ENCODE results near the gene NLRP12.
"Not testable (repeated sequence)": the region's sequence is repeated elsewhere in the genome, so short reads cannot be mapped to it uniquely, and the experiment has no call there.

Gene NLRP12

GRCh38 chr19:53780506-53780905 is 43.6 kb downstream of the NLRP12 start:
- Histone ChIP-seq H3K9ac (ENCODE audit: low read length in 2 of 2) (no peak overlapping the region), H3K9me3 (ENCODE audit: control insufficient read depth in 2 of 2, low read length in 2 of 2) (no peaks in the 10 kb centered on the region), H3K36me3 (ENCODE audit: control insufficient read depth in 2 of 2, insufficient read depth in 2 of 2, low read length in 2 of 2) (no peaks in the 10 kb centered on the region), H3K27ac (ENCODE audit: low read length) (no peak overlapping the region), H3K4me3 (ENCODE audit: low read length in 2 of 2) (no peak overlapping the region), H3K4me1 (ENCODE audit: control insufficient read depth, insufficient read depth, low read length) (no peaks in the 10 kb centered on the region), H3K27me3 (ENCODE audit: control insufficient read depth in 1 of 2, insufficient read depth in 2 of 2, low read length in 2 of 2) (peaks cover 0 to 1% of the 10 kb centered on the region in 2 donors)

DNA sequence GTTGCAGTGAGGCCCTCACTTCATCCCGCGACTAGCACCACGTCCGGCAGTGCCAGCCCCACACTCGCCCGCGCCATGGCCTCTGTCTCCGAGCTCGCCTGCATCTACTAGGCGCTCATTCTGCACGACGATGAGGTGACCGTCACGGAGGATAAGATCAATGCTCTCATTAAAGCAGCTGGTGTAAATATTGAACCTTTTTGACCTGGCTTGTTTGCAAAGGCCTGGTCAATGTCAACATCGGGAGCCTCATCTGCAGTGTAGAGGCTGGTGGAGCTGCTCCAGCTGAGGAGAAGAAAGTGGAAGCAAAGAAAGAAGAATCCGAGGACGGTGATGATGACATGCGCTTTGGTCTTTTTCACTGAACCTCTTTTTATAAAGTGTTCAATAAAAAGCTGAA is 48.6 kb downstream of the NLRP12 start:
- H3K4me3 ChIP-seq (ENCODE audit: low read length in 2 of 2): no peak overlapping the region
- H3K27ac ChIP-seq (ENCODE audit: low read length): no peak overlapping the region
- H3K9ac ChIP-seq (ENCODE audit: low read length in 2 of 2): no peak overlapping the region
- no peaks in the 10 kb centered on the region for H3K9me3 ChIP-seq (ENCODE audit: control insufficient read depth in 2 of 2, low read length in 2 of 2)
- H3K4me1 ChIP-seq (ENCODE audit: control insufficient read depth, insufficient read depth, low read length): no peaks in the 10 kb centered on the region
- peaks cover 0 to 3% of the 10 kb centered on the region in 2 donors for H3K27me3 ChIP-seq (ENCODE audit: control insufficient read depth in 1 of 2, insufficient read depth in 2 of 2, low read length in 2 of 2)
- H3K36me3 ChIP-seq (ENCODE audit: control insufficient read depth in 2 of 2, insufficient read depth in 2 of 2, low read length in 2 of 2): no peaks in the 10 kb centered on the region

- H3K27ac ChIP-seq (ENCODE audit: low read length); H3K4me3 ChIP-seq (ENCODE audit: low read length in 2 of 2); H3K27me3 ChIP-seq (ENCODE audit: control insufficient read depth in 1 of 2, insufficient read depth in 2 of 2, low read length in 2 of 2); H3K9ac ChIP-seq (ENCODE audit: low read length in 2 of 2); H3K9me3 ChIP-seq (ENCODE audit: control insufficient read depth in 2 of 2, low read length in 2 of 2); H3K36me3 ChIP-seq (ENCODE audit: control insufficient read depth in 2 of 2, insufficient read depth in 2 of 2, low read length in 2 of 2); H3K4me1 ChIP-seq (ENCODE audit: control insufficient read depth, insufficient read depth, low read length): not testable (repeated sequence)
These were observed 49.6 kb downstream of the NLRP12 start for GRCh38 chr19:53774491-53774890.

- H3K9me3 ChIP-seq (ENCODE audit: control insufficient read depth in 2 of 2, low read length in 2 of 2): no peaks in the 10 kb centered on the region
- H3K36me3 ChIP-seq (ENCODE audit: control insufficient read depth in 2 of 2, insufficient read depth in 2 of 2, low read length in 2 of 2): no peaks in the 10 kb centered on the region
- H3K4me1 ChIP-seq (ENCODE audit: control insufficient read depth, insufficient read depth, low read length): no peaks in the 10 kb centered on the region
- H3K4me3 ChIP-seq (ENCODE audit: low read length in 2 of 2): no peak overlapping the region
- no peak overlapping the region for H3K9ac ChIP-seq (ENCODE audit: low read length in 2 of 2)
- no peak overlapping the region for H3K27ac ChIP-seq (ENCODE audit: low read length)
- H3K27me3 ChIP-seq (ENCODE audit: control insufficient read depth in 1 of 2, insufficient read depth in 2 of 2, low read length in 2 of 2): peaks cover 0 to 3% of the 10 kb centered on the region in 2 donors
These were observed 50.1 kb downstream of the NLRP12 start for GRCh38 chr19:53773999-53774398.

- H3K27ac ChIP-seq (ENCODE audit: low read length): no peak overlapping the region
- no peaks in the 10 kb centered on the region for H3K9me3 ChIP-seq (ENCODE audit: control insufficient read depth in 2 of 2, low read length in 2 of 2)
- H3K27me3 ChIP-seq (ENCODE audit: control insufficient read depth in 1 of 2, insufficient read depth in 2 of 2, low read length in 2 of 2): peaks cover 0 to 3% of the 10 kb centered on the region in 2 donors
- no peak overlapping the region for H3K9ac ChIP-seq (ENCODE audit: low read length in 2 of 2)
- no peaks in the 10 kb centered on the region for H3K36me3 ChIP-seq (ENCODE audit: control insufficient read depth in 2 of 2, insufficient read depth in 2 of 2, low read length in 2 of 2)
- no peak overlapping the region for H3K4me3 ChIP-seq (ENCODE audit: low read length in 2 of 2)
- H3K4me1 ChIP-seq (ENCODE audit: control insufficient read depth, insufficient read depth, low read length): no peaks in the 10 kb centered on the region
These were observed 51.2 kb downstream of the NLRP12 start for GRCh38 chr19:53772943-53773342.

- Histone ChIP-seq H3K36me3 (ENCODE audit: control insufficient read depth in 2 of 2, insufficient read depth in 2 of 2, low read length in 2 of 2) (no peaks in the 10 kb centered on the region), H3K4me1 (ENCODE audit: control insufficient read depth, insufficient read depth, low read length) (no peaks in the 10 kb centered on the region), H3K4me3 (ENCODE audit: low read length in 2 of 2) (no peak overlapping the region), H3K9ac (ENCODE audit: low read length in 2 of 2) (no peak overlapping the region), H3K9me3 (ENCODE audit: control insufficient read depth in 2 of 2, low read length in 2 of 2) (no peaks in the 10 kb centered on the region), H3K27ac (ENCODE audit: low read length) (no peak overlapping the region), H3K27me3 (ENCODE audit: control insufficient read depth in 1 of 2, insufficient read depth in 2 of 2, low read length in 2 of 2) (peaks cover 0 to 3% of the 10 kb centered on the region in 2 donors)
These were observed 53.0 kb downstream of the NLRP12 start for GRCh38 chr19:53771144-53771543.

DNA sequence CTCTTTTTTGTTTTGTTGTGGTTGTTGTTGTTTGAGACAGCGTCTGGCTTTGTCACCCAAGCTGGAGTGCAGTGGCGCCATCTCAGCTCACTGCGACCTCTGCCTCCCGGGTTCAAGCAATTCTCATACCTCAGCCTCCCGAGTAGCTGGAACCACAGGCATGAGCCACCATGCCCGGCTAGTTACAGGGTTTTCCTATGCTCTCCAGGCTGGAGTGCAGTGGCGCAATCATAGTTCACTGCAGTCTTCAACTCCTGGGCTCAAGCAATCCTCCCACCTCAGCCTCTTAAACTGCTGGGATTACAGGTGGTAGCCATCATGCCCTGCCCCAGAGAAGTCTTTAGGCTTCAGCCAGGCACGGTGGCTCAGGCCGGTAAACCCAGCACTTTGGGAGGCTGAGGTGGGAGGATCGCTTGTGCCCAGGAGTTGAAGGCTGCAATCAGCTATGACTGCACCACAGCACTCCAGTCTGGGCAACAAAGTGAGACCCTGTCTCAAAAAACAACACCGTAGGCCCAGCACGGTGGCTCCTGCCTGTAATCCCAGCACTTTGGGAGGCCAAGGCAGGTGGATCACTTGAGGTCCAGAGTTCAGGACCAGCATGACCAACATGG is 54.3 kb downstream of the NLRP12 start:
- not testable (repeated sequence) for H3K9me3 ChIP-seq (ENCODE audit: control insufficient read depth in 2 of 2, low read length in 2 of 2); H3K36me3 ChIP-seq (ENCODE audit: control insufficient read depth in 2 of 2, insufficient read depth in 2 of 2, low read length in 2 of 2); H3K4me1 ChIP-seq (ENCODE audit: control insufficient read depth, insufficient read depth, low read length); H3K4me3 ChIP-seq (ENCODE audit: low read length in 2 of 2); H3K27ac ChIP-seq (ENCODE audit: low read length); H3K27me3 ChIP-seq (ENCODE audit: control insufficient read depth in 1 of 2, insufficient read depth in 2 of 2, low read length in 2 of 2); H3K9ac ChIP-seq (ENCODE audit: low read length in 2 of 2)

DNA sequence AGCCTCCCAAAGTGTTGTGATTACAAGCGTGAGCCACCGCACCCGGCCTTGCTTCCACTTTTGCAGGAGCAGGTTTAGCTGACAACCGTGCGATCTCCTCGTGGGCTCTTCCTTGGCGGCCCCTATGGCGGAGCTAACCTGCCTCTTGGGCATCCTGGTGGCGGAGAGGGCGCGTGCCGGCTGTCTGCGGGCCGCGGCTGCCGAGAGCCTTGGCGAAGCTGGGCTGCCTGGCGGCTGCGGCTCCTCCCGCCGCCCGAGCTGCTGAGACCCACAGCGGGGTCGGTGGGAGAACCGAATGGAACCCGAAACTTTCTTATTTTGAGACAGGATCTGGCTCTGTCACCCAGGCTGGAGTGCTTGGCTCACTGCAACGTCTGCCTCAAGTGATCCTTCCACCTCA is 55.7 kb downstream of the NLRP12 start:
- H3K9me3 ChIP-seq (ENCODE audit: control insufficient read depth in 2 of 2, low read length in 2 of 2): no peaks in the 10 kb centered on the region
- H3K36me3 ChIP-seq (ENCODE audit: control insufficient read depth in 2 of 2, insufficient read depth in 2 of 2, low read length in 2 of 2): no peaks in the 10 kb centered on the region
- H3K9ac ChIP-seq (ENCODE audit: low read length in 2 of 2): no peak overlapping the region
- H3K27ac ChIP-seq (ENCODE audit: low read length): no peak overlapping the region
- no peak overlapping the region for H3K4me3 ChIP-seq (ENCODE audit: low read length in 2 of 2)
- peaks cover 0 to 2% of the 10 kb centered on the region in 2 donors for H3K27me3 ChIP-seq (ENCODE audit: control insufficient read depth in 1 of 2, insufficient read depth in 2 of 2, low read length in 2 of 2)
- no peaks in the 10 kb centered on the region for H3K4me1 ChIP-seq (ENCODE audit: control insufficient read depth, insufficient read depth, low read length)

- not testable (repeated sequence) for H3K4me1 ChIP-seq (ENCODE audit: control insufficient read depth, insufficient read depth, low read length); H3K36me3 ChIP-seq (ENCODE audit: control insufficient read depth in 2 of 2, insufficient read depth in 2 of 2, low read length in 2 of 2); H3K27me3 ChIP-seq (ENCODE audit: control insufficient read depth in 1 of 2, insufficient read depth in 2 of 2, low read length in 2 of 2); H3K9ac ChIP-seq (ENCODE audit: low read length in 2 of 2); H3K4me3 ChIP-seq (ENCODE audit: low read length in 2 of 2); H3K27ac ChIP-seq (ENCODE audit: low read length); H3K9me3 ChIP-seq (ENCODE audit: control insufficient read depth in 2 of 2, low read length in 2 of 2)
These were observed 65.1 kb downstream of the NLRP12 start for GRCh38 chr19:53758991-53759390.

All from stomach smooth muscle (tissue), 2 donors.